Right ventricle myocardium inferior (tissue), 1 donor: ENCODE measurements around the gene FAM168B. TPM values are rescaled to one million over a fixed set of nuclear protein-coding genes. Genes with fewer than 3 reads are reported as not detected.
A peak's percentile ranks its signal among the peaks of the same experiment; 100 is the strongest.

Experiments used
- ATAC-seq: fragments of 200-7000 bp; cut with Tn5 transposase; one replicate; pipeline ENCODE4 v1.9.1; 2020; ENCODE audit warnings: mild to moderate bottlenecking, moderate library complexity
- DNase-seq: peaks from one replicate; pipeline ENCODE4 v3.0.0; 2021; ENCODE audit errors: missing footprints
- intact Hi-C: fragments of 100-400 bp; cut with DNase I; formaldehyde crosslinking; loops from one replicate; pipeline ENCODE4 v1.11.0; 2022
- total RNA-seq: library from RNA; stranded (reverse); fragmentation: NEBNext Ultra II Directional; extraction: Animal tissue kit (Norgen Biotek cat#: 25700); gene quantifications from one replicate; pipeline ENCODE4 v1.2.1, GENCODE V29; 2021
- donor health status: DM: no; HTN: yes; CAD: no; lungs with severe emphysema.

FAM168B gene
- total RNA-seq, 1 donor from 2014 or later = 85.6 TPM

DNA sequence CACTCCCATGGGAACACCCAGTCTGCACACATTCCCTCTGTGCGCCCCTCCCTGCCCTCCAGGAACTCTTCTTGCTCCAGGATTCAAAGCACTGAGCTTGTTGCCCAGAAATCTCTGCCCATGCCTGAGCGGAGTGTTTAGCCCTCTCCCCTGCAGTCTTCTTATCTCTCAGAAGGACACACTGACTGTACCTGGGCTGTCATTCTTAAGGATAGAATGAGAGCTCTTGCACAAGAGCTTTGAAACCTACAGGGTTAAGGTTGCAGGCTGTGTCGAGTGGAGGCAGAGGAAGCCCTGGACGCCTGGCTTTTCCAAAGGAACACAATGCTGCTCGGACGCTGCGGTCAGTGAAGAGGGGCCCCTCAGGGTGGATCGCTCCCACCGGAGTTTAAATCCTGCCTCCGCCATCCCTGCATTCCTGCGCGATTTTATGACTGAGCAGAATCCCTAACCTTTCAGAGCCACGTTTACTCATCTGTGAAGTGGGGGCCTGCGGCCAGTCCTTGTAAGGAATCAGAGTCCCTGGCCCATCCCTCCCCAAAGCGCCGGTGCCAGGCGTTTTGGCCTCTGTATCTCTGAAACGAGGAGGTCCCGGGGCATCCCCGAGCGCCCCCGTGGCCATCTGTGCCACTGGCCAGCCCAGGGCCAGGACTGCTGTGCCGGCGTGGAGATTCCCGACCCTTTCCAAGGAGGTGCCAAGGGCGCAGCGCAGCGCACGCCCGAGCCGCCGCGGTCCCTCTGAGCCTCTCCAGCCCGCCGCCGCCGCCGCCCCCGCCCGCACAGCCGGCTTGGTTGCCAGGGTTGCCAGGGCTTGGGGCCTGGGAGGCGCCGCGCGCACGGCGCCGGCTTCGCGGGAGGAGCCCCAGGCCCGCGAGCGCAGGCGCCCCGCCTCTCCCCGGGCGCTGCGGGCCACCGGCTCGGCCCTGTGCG lies 58.9 kb downstream of the FAM168B start:
- DNase-seq = no peak
- intact Hi-C loops = no loop called here
- ATAC-seq = no peak

DNA sequence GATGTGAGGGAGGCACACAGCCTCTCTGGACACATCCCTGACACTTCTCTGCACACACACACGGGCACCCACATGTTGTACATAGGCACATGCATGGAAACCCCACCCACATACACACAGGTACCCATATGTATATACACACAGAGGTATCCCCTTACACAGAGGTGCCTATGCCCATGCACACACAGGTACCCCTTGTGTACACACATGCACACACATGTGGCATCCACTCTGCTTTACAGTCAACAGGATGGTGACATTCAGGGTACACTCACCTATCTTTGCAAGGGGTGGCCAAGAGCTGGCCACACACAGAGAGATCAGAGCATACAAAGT lies 59.5 kb downstream of the FAM168B start:
- ATAC-seq = no peak
- intact Hi-C loops = no loop called here

DNA sequence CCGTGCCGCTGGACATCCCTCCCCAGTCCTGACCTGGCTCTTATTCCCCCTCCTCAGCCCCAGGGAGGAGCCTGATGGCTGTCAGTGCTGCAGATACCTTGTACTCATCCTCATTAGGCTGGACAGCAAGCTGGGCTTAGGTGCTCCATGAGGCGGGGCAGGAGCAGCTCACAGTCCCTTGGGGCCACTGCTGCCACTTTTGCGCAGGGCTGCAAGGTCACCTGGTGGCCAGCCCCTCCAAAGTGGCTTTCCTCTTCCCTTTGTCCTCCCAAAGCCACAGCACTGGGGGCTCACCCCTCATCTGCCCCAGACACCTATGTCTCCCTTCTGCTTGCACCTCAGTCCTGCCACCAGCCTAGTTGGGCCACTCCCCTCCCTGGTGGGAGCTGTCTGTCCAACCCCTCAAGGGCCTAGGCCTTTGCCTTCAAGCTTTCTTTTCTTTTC lies 60.8 kb downstream of the FAM168B start:
- intact Hi-C loops = no loop called here
- DNase-seq (no peak), ATAC-seq (no peak)

More for the DNA sequence above, 59.5 kb downstream of the FAM168B start:
- DNase-seq = no peak

DNA sequence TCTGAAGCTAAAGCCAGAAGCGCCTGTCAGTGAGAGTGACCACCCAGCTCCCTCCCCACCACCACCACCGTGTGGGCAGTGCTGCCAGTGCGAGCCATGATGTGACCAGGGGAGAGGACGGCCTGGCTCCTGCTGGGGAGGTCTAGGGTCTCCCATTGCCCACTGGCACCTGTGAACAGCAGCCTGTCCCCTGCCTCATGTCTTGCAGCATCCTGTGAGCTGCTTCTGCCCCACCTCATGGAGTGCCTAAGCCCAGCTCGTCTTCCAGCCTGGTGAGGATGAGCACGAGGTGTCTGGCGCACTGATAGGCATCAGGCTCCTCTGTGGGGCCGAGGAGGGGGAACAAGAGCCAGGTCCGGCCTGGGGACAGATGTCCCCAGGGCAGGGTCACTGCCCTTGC lies 61.4 kb downstream of the FAM168B start:
- DNase-seq (no peak), ATAC-seq (no peak)
- intact Hi-C loops = no loop called here

DNA sequence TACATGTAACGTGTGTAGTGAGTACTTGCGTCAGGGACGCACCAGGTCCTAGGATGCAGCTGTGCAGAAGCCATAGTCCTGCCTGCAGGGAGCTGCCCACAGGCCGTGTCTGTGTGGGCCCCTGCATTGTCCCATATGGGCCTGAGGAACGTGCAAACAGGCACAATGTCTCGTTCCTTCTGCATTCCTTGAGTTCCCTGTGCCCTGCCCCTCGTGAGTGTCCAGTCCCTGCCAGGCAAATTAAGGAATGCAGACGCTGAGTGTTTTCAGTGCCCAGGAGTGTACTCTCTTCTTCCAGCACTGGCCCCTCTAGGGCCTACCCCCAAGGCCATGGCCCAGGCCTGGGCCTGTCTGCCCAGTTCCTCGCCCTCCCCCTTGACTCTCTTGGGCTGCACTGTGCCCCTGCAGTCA lies 61.8 kb downstream of the FAM168B start:
- ATAC-seq (no peak), DNase-seq (no peak)
- intact Hi-C loops = no loop called here

DNA sequence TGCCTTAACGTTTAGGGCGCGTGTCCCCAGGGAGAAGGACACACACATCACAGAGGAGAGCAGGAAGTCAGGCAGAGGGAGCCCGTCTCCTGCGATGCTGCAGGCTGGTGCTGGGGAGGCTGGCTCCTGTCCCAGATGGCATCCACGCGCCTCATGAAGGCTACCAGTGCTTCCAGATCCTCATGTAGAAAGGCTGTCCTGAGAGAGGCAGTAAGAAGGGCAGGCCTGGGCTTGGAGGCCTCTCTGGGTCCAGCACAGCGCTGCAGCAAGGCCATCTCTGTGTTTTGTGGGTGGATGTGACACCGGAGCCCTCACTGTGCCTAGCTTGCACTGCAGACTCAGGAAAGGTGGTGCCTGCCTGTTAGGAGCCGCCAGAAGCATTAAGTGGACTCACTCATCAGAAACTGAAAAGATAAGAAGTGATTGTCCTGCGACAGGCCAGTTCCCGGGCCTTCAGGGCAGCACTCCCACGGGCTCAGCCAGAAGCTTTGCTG lies 62.7 kb downstream of the FAM168B start:
- ATAC-seq = peak; percentile 25
- intact Hi-C loops = no loop called here
- no peak for DNase-seq

DNA sequence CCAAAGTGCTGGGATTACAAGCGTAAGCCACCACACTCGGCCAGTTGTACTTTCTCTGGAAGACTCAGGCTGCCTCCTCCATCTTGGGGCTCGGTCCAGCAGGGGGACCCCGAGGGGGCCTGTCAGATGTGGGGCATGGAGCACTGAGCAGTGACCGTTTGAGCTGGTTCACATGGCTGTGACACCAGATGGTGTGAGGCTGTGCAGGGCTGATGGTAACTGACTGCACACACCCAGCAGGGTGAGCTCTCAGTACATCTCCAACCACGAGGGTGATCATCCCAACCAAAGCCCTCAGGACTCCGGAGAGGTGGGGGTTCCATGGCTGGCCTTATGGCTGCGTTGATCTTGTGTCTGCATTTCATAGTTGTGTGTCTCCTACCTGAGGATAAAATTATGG lies 63.4 kb downstream of the FAM168B start:
- ATAC-seq (no peak), DNase-seq (no peak)
- intact Hi-C loops = no loop called here

DNA sequence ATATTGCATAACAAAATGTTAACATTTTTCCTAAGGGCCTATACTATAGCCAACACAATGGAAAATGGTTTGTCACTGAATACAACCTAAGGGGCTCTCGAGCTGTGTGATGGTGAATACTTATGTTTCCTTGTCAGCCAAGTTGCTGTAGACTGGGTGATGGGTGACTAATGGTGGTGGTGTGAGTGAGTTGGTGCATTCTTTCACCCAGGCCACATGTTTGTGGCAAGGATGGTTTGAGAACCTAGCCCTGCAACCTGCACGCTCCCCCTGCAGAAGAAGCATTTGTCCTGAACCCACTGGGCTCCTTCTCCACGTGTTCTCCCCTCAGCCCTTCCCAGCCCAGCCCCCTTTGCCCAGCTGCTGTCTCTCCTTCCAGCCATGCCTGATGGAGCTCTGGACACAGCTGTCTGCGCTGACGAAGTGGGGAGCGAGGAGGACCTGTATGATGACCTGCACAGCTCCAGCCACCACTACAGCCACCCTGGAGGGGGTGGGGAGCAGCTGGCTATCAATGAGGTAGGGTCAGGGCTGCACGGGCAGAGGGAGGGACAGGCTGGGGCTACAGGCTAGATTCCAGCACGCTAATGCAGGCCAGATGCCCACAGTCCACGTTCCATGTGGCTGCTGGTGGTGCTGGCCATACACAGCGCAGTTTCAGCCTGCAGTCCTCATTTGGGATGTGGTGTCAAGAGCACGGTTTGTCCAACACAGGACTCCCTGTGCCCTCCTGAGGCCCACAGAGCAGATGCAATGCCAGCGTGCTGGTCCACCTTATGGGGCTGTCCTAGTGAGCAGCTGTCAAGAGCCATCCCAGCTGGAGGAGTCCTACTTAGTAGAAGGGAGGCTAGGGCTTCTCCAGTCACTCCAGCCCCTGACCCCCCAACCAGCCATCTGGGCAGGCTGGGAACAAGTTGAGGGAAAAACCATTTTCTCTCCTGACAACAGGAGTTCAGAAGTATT lies 65.4 kb downstream of the FAM168B start:
- intact Hi-C loops = no loop called here
- ATAC-seq (no peak), DNase-seq (no peak)

DNA sequence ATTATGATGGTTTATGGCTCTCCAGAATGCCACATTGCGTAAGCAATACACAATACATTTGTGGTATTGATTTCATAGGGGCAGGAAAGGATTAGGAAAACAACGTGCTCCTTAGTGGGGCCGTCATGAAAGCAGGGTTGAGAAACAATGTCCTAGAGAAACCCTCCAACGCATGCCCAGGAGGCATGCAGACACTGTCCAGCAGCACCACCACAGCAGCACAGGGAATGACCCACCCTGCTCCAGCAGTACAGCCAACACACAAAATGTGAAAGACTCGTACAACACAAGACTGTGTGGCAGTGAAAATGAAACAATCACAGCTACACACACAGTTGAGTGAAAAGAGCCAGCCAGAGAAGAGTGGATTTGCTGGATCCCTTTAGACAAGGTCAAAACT lies 66.3 kb downstream of the FAM168B start:
- no peak for DNase-seq
- ATAC-seq = no peak
- intact Hi-C loops = no loop called here

DNA sequence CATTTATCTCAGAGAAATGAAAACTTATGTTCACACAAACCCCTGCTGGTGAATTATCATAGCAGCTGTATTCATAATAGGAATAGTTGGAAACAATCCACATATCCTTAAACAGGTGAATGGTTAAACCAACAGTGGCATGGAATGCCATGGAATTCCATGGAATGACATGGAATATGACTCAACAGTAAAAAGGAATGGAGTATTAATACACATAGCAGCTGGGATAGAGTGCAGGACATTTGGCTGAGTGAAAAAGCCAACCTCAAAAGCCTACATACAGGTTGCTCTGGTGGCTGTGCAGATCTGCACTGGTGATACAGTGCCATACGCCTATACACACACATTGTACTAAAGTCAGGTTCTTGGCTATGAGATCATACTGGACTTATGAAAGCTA lies 69.5 kb downstream of the FAM168B start:
- intact Hi-C loops = no loop called here
- ATAC-seq (no peak), DNase-seq (no peak)

DNA sequence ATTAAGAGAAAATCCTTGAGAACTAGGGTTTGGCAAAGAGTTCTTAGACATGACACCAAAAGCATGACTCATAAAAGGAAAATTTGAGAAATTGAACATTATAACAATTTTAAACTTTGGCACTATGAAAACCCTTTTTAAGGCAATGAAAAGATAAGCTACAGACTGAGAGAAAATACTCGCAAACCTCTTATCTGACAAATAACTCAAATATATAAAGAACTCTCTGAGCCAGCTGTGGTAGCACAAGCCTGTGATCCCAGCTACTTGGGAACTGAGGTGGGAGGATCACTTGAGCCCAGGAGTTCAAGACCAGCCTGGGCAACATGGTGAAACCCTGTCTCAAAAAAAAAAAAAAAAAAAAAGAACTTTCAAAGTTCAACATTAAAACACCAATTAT lies 70.5 kb downstream of the FAM168B start:
- DNase-seq (no peak), ATAC-seq (no peak)
- intact Hi-C loops = no loop called here

DNA sequence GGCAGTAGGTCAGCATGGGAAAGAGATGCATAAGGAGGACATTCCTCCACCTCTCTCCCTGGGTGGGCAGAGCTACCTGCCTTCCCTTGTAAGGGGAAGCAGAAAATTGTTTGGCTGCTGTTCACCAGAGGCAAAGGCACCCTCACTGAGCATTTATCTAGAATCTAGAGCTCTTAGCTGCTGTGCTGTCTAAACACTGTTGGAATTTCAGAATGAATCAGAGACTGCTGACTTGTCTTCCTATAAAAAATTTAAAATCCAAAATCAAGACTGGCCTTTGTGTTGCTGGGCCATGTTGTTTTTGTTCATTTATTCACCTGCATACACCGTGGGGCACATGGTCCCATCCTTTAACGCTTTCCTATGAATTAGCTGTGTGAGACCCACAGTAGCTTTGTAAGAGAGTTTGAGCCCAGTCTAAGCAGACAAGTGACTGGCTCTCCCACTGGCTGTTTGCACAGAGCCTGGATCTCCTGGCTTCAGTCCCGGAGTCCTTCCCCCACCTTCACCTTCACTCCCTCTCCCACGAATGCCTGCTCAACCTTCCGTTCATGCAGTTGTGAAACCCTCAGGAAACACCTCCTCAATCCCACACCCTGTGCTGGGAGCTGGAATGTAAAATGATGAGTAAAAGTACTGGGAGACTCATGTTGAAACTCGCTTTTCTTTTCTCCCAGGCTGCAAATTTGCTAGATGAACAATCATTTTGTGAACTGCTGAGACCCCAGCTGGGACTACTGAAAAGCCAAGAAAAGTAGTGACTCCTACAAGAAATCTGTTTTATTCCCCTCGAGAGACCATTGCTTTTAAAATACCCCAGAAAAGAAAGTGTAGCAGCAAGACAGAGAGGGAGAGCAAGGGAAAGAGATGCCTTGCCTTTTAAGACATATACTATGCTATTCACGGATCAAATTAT lies 76.2 kb downstream of the FAM168B start:
- intact Hi-C loops = no loop called here
- ATAC-seq (no peak), DNase-seq (no peak)

DNA sequence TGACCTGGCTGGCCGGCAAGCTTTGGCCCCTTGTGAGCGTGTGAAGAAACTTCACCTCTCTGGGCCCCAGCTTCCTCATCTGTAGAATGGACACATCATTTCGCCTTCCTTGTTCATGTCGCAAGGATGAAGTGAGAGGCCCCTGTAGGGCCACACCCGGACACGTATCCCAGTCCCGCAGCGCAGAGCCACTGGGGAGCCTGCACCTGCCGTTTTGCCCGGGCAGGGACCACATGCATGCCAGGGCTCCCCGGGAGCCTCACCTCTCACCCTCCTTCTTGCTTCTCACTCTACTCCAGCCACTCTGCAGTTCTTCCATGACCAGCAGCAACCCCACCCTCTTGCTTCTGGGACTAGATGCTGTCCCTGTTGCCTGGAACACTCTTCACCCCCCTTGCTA lies 77.5 kb downstream of the FAM168B start:
- no peak for ATAC-seq
- intact Hi-C loops = no loop called here
- DNase-seq = no peak

DNA sequence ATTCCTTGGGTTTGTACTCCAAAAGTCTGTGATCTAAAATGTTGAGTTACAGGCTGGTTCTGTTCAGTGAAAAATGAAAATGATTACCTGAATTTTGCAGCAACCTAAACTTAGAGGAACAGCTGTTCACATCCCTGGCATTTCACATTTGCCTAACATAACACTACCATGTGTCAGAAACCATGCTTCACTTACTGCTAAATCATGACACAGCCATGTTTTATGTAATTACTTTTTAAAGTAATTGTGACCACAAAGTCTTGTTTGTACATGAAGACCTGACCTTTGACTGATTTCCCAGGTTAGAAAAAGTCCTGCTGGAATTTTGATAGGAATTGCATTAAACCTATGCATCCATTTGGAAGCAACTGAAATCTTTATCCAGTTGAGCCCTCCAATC lies 79.1 kb downstream of the FAM168B start:
- ATAC-seq = no peak
- intact Hi-C loops = no loop called here
- no peak for DNase-seq

DNA sequence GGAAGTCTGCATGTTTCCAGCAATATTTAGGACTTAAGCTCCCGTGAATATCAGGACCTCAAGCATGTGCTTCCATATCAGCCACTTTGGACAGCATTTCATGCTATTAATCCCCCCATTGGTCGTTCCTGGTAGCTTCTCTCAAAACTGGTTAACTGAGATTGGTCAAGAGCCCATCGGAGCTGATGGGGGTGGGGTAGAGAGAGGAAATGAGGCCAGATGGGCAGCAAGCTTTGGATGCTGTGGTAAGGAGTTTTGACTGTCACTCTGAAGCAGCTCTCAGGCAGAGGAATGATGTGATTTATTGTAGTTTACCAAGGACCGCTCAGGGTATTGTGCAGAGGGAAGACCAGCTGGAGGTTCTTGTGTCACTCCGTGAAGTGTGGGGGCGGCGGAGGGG lies 81.8 kb downstream of the FAM168B start:
- DNase-seq = no peak
- intact Hi-C loops = no loop called here
- no peak for ATAC-seq

DNA sequence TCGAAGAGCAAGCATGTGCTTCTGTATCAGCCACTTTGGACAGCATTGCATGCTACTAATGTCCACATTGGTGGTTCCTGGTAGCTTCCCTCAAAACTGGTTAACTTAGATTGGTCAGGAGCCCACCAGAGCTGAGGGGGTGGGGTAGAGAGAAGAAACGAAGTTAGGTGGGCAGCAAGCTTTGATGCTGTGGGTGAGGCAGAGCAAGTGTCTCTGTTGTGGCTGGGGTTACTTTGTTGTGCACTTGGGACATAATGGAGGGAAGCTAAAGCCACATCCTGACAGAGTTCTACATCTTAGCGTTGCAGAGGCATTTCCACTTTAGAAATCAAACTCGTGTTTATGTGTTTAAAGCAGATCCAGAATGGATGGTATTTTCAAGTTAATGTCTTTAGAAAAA lies 82.7 kb downstream of the FAM168B start:
- intact Hi-C loops = no loop called here
- no peak for DNase-seq
- ATAC-seq = no peak

DNA sequence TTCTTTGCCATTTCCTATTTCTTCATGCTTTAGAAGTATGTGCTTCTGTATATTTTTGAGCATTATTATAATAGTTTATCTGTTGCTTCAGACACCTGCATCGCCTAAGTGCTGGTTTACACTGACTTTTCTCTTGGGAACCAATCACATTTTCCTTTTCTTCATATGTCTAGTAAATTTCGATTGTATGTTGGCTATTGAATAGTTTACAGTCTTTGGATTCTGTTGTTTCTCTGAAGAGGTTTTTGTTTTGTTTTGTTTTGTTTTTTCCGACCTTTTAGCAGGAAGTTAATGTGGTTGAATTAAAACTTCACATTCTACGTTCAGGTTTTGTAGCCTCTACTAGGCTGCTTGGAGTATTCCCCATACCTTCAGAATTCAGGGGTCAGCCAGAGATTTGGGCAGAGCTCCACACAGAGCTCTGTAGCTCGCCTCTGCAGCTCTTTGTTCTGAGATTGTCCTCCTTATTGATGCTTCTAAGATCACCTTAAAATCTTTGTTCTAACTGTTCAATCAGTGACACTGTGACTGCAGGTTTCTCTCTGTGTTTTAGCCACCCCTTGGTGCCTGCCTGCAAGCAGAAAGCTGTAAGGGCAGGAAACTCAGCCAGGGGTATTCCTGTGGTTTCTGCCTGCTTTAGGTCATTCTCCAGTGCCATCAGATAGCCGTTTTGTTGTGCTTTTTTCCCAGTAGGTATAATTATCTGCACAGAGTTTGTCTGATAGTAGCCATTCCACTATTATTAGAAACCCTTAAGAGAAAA lies 83.4 kb downstream of the FAM168B start:
- DNase-seq = no peak
- ATAC-seq = no peak
- intact Hi-C loops = no loop called here

DNA sequence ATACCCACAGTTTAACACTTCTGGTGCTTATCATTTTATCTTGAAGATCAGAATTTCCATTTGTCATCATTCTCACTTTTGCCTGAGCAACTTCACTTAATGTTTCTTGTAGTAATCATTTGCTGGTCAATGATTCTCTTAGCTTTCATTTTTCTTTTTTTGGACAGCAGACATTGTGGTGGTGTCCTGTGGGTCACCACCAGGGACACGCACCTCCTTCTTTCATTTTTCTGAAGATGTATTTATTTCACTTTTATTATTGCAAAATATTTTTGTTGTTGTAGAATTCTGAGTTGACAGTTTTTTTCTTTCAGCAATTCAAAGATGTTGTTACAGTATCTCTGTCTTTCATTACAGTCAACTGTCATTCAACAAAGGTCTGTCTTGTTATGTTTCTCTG lies 84.3 kb downstream of the FAM168B start:
- intact Hi-C loops = no loop called here

More for the DNA sequence above, 84.3 kb downstream of the FAM168B start:
- ATAC-seq (no peak), DNase-seq (no peak)
